WTC11 (cell line): Measurements from ENCODE around the gene DHX8. TPM values are rescaled to one million over a fixed set of nuclear protein-coding genes. Genes with fewer than 3 reads are reported as not detected.

ENCODE experiments used
- ATAC-seq: fragments of 200-7000 bp; cut with Tn5 transposase; 2 replicates; pipeline ENCODE4 v1.10.0; 2021; ENCODE audit warnings: mild to moderate bottlenecking, moderate library complexity
- CTCF ChIA-PET: fragments of 300-600 bp; sonication (Branson Sonifier 250); formaldehyde crosslinking; loops from one replicate; lab custom pipeline; 2021; ENCODE audit warnings: antibody characterized with exemption; lab: Charles Lee
- POLR2A ChIA-PET: fragments of 350-600 bp; sonication (Branson Sonifier 250); formaldehyde crosslinking; loops from one replicate; lab custom pipeline; 2021; ENCODE audit warnings: antibody characterized with exemption; lab: Charles Lee
- DNase-seq: peaks from one replicate; pipeline ENCODE4 v3.0.0; 2021; ENCODE audit warnings: low spot score
- H3K27ac Mint-ChIP-seq: 2 replicates; pipeline ENCODE4 v1.8.0; 2021; ENCODE audit warnings: mixed read lengths
- H3K27me3 Mint-ChIP-seq: 2 replicates; pipeline ENCODE4 v1.8.0; 2021; ENCODE audit warnings: low read depth, mild to moderate bottlenecking, moderate library complexity, mixed read lengths
- H3K36me3 Mint-ChIP-seq: 2 replicates; pipeline ENCODE4 v1.8.0; 2021; ENCODE audit warnings: mixed read lengths
- H3K4me1 Mint-ChIP-seq: 2 replicates; pipeline ENCODE4 v1.8.0; 2022; ENCODE audit warnings: mixed read lengths
- H3K4me3 Mint-ChIP-seq: 2 replicates; pipeline ENCODE4 v1.8.0; 2021; ENCODE audit warnings: mild to moderate bottlenecking, moderate library complexity, mixed read lengths
- H3K9me3 Mint-ChIP-seq: 2 replicates; pipeline ENCODE4 v1.8.0; 2021; ENCODE audit warnings: mixed read lengths
- ATF1 ChIP-seq: sonication (generic); formaldehyde crosslinking; IDR thresholded peaks from 2 replicates; pipeline ENCODE4 v1.8.1; 2023; ENCODE audit warnings: mild to moderate bottlenecking, moderate library complexity, missing genetic modification reagents
- CBFB ChIP-seq: sonication (generic); formaldehyde crosslinking; IDR thresholded peaks from 2 replicates; pipeline ENCODE4 v1.8.1; 2022; ENCODE audit warnings: mild to moderate bottlenecking, low read depth, missing genetic modification reagents
- E2F5 ChIP-seq: sonication (generic); formaldehyde crosslinking; IDR thresholded peaks from 2 replicates; pipeline ENCODE4 v1.8.1; 2022; ENCODE audit warnings: mild to moderate bottlenecking, moderate library complexity, missing genetic modification reagents
- ELF4 ChIP-seq: sonication (generic); formaldehyde crosslinking; IDR thresholded peaks from 2 replicates; pipeline ENCODE4 v1.8.1; 2022; ENCODE audit warnings: low read depth, mild to moderate bottlenecking, moderate library complexity, missing genetic modification reagents
- ESRRA ChIP-seq: sonication (generic); formaldehyde crosslinking; IDR thresholded peaks from 2 replicates; pipeline ENCODE4 v1.8.1; 2022; ENCODE audit warnings: mild to moderate bottlenecking, missing genetic modification reagents, borderline replicate concordance
- ETV6 ChIP-seq: sonication (generic); formaldehyde crosslinking; IDR thresholded peaks from 2 replicates; pipeline ENCODE4 v1.8.1; 2022; ENCODE audit warnings: mild to moderate bottlenecking, missing genetic modification reagents
- FOXJ3 ChIP-seq: sonication (generic); formaldehyde crosslinking; IDR thresholded peaks from 2 replicates; pipeline ENCODE4 v1.9.0; 2021; ENCODE audit warnings: missing genetic modification reagents, mild to moderate bottlenecking, borderline replicate concordance
- GTF2I ChIP-seq: fragments of 250-450 bp; sonication (Bioruptor Pico); conservative IDR thresholded peaks from 2 replicates; pipeline ENCODE4 v1.4.0; 2021; ENCODE audit warnings: mild to moderate bottlenecking
- KAT7 ChIP-seq: sonication (generic); formaldehyde crosslinking; IDR thresholded peaks from 2 replicates; pipeline ENCODE4 v1.8.1; 2023; ENCODE audit warnings: missing genetic modification reagents, mild to moderate bottlenecking, borderline replicate concordance
- NR1H2 ChIP-seq: sonication (generic); formaldehyde crosslinking; IDR thresholded peaks from 2 replicates; pipeline ENCODE4 v1.9.0; 2021; ENCODE audit warnings: mild to moderate bottlenecking, moderate library complexity, missing genetic modification reagents
- PRRX2 ChIP-seq: fragments of 250-450 bp; sonication (Bioruptor Pico); IDR thresholded peaks from 2 replicates; pipeline ENCODE4 v1.8.0; 2021; ENCODE audit warnings: mild to moderate bottlenecking
- SP1 ChIP-seq: sonication (generic); formaldehyde crosslinking; conservative IDR thresholded peaks from 2 replicates; pipeline ENCODE4 v1.8.1; 2022; ENCODE audit warnings: missing genetic modification reagents
- ZNF671 ChIP-seq: fragments of 250-450 bp; sonication (Bioruptor Pico); IDR thresholded peaks from 2 replicates; pipeline ENCODE4 v1.8.0; 2021; ENCODE audit warnings: mild to moderate bottlenecking
- total RNA-seq: library from RNA; stranded (reverse); gene quantifications from 3 replicates; pipeline ENCODE4 v1.2.3, GENCODE V29; 2021
- TF ChIP-seq, protein P1 (sequence below): sonication (generic); formaldehyde crosslinking; IDR thresholded peaks from 2 replicates; pipeline ENCODE4 v1.8.1; 2023; ENCODE audit warnings: mild to moderate bottlenecking, missing genetic modification reagents
- TF ChIP-seq, protein P2 (sequence below): sonication (generic); formaldehyde crosslinking; IDR thresholded peaks from 2 replicates; pipeline ENCODE4 v1.8.0; 2022; ENCODE audit warnings: mild to moderate bottlenecking, missing genetic modification reagents
- TF ChIP-seq, protein P3 (sequence below): sonication (generic); formaldehyde crosslinking; IDR thresholded peaks from 2 replicates; pipeline ENCODE4 v1.8.1; 2023; ENCODE audit warnings: mild to moderate bottlenecking, missing genetic modification reagents
- TF ChIP-seq, protein P4 (sequence below): sonication (generic); formaldehyde crosslinking; IDR thresholded peaks from 2 replicates; pipeline ENCODE4 v1.8.1; 2022; ENCODE audit warnings: missing genetic modification reagents, borderline replicate concordance

Gene DHX8
- total RNA-seq, 1 experiment from 2014 or later: 58.5 TPM

- no peak for TF ChIP-seq ETV6 (CRISPR knock-in tag)
- TF ChIP-seq ELF4 (CRISPR knock-in tag): no peak
- no peak for TF ChIP-seq FOXJ3 (CRISPR knock-in tag)
- no peak for TF ChIP-seq KAT7 (CRISPR knock-in tag)
- TF ChIP-seq, protein P1, sequence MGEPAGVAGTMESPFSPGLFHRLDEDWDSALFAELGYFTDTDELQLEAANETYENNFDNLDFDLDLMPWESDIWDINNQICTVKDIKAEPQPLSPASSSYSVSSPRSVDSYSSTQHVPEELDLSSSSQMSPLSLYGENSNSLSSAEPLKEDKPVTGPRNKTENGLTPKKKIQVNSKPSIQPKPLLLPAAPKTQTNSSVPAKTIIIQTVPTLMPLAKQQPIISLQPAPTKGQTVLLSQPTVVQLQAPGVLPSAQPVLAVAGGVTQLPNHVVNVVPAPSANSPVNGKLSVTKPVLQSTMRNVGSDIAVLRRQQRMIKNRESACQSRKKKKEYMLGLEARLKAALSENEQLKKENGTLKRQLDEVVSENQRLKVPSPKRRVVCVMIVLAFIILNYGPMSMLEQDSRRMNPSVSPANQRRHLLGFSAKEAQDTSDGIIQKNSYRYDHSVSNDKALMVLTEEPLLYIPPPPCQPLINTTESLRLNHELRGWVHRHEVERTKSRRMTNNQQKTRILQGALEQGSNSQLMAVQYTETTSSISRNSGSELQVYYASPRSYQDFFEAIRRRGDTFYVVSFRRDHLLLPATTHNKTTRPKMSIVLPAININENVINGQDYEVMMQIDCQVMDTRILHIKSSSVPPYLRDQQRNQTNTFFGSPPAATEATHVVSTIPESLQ: no peak
- TF ChIP-seq, protein P2, sequence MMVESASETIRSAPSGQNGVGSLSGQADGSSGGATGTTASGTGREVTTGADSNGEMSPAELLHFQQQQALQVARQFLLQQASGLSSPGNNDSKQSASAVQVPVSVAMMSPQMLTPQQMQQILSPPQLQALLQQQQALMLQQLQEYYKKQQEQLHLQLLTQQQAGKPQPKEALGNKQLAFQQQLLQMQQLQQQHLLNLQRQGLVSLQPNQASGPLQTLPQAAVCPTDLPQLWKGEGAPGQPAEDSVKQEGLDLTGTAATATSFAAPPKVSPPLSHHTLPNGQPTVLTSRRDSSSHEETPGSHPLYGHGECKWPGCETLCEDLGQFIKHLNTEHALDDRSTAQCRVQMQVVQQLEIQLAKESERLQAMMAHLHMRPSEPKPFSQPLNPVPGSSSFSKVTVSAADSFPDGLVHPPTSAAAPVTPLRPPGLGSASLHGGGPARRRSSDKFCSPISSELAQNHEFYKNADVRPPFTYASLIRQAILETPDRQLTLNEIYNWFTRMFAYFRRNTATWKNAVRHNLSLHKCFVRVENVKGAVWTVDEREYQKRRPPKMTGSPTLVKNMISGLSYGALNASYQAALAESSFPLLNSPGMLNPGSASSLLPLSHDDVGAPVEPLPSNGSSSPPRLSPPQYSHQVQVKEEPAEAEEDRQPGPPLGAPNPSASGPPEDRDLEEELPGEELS (CRISPR knock-in tag): no peak
- TF ChIP-seq CBFB (CRISPR knock-in tag): no peak
- no peak for TF ChIP-seq ESRRA (CRISPR knock-in tag)
- no peak for TF ChIP-seq E2F5 (CRISPR knock-in tag)
- TF ChIP-seq, protein P3, sequence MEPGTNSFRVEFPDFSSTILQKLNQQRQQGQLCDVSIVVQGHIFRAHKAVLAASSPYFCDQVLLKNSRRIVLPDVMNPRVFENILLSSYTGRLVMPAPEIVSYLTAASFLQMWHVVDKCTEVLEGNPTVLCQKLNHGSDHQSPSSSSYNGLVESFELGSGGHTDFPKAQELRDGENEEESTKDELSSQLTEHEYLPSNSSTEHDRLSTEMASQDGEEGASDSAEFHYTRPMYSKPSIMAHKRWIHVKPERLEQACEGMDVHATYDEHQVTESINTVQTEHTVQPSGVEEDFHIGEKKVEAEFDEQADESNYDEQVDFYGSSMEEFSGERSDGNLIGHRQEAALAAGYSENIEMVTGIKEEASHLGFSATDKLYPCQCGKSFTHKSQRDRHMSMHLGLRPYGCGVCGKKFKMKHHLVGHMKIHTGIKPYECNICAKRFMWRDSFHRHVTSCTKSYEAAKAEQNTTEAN: no peak
- no peak for TF ChIP-seq ZNF671 (CRISPR knock-in tag)
- TF ChIP-seq ATF1 (CRISPR knock-in tag): no peak
- TF ChIP-seq NR1H2 (CRISPR knock-in tag): no peak
- TF ChIP-seq PRRX2 (CRISPR knock-in tag): no peak
- TF ChIP-seq, protein P4, sequence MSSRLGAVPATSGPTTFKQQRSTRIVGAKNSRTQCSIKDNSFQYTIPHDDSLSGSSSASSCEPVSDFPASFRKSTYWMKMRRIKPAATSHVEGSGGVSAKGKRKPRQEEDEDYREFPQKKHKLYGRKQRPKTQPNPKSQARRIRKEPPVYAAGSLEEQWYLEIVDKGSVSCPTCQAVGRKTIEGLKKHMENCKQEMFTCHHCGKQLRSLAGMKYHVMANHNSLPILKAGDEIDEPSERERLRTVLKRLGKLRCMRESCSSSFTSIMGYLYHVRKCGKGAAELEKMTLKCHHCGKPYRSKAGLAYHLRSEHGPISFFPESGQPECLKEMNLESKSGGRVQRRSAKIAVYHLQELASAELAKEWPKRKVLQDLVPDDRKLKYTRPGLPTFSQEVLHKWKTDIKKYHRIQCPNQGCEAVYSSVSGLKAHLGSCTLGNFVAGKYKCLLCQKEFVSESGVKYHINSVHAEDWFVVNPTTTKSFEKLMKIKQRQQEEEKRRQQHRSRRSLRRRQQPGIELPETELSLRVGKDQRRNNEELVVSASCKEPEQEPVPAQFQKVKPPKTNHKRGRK: no peak
- no peak for TF ChIP-seq SP1 (CRISPR knock-in tag)
- TF ChIP-seq GTF2I (CRISPR knock-in tag): no peak
- DNase-seq: no peak
- H3K9me3 Mint-ChIP-seq: peaks cover 17% of the 10 kb centered on the region
- no peak overlapping the region for H3K27ac Mint-ChIP-seq
- CTCF ChIA-PET: no interaction called here
- POLR2A ChIA-PET: no interaction called here
- no peak for ATAC-seq
- peaks cover 4% of the 10 kb centered on the region for H3K4me1 Mint-ChIP-seq
- peaks cover 6% of the 10 kb centered on the region; the same call in 1 of the 2 replicates for H3K27me3 Mint-ChIP-seq
- H3K4me3 Mint-ChIP-seq: no peak overlapping the region
- peaks cover 11% of the 10 kb centered on the region for H3K36me3 Mint-ChIP-seq
Measured at GRCh38 chr17:43448720-43449469, 34.9 kb upstream of the DHX8 start.
